ENCODE measurements around the gene SPATS1.
"Not testable (repeated sequence)": the region's sequence is repeated elsewhere in the genome, so short reads cannot be mapped to it uniquely, and the experiment has no call there.

SPATS1 gene

DNA sequence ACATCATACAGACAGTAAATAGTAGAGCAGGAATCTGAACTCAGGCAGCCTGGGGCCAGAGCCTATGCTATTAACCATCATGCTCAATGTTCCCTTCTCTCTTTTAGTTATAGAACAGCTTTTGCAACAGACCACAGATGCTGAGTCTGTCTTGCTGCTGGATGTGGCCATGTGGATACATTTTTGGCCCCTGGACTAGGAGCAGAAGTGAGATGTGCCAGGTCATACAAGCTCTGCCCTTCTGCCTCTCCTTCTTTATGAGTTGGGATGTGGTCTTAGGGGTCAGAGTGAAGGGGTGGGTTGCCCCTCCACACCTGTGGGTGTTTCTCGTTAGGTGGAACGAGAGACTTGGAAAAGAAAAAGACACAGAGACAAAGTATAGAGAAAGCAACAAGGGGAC is 14.7 kb upstream of the SPATS1 start:
- no peaks in the 10 kb centered on the region for H4K20me1 ChIP-seq
- H3K4me2 ChIP-seq = no peak overlapping the region
- H3K36me3 ChIP-seq = no peaks in the 10 kb centered on the region
- H3K4me3 ChIP-seq = no peak overlapping the region
- TF ChIP-seq Cebpa-rat (IDR thresholded peaks at IDR 0.05) = no peak
- H3K9ac ChIP-seq = no peak overlapping the region
- H3K27ac ChIP-seq = no peak overlapping the region
- H3K9me3 ChIP-seq = no peaks in the 10 kb centered on the region
- H3K4me1 ChIP-seq = no peaks in the 10 kb centered on the region
- H3K27me3 ChIP-seq = no peaks in the 10 kb centered on the region

DNA sequence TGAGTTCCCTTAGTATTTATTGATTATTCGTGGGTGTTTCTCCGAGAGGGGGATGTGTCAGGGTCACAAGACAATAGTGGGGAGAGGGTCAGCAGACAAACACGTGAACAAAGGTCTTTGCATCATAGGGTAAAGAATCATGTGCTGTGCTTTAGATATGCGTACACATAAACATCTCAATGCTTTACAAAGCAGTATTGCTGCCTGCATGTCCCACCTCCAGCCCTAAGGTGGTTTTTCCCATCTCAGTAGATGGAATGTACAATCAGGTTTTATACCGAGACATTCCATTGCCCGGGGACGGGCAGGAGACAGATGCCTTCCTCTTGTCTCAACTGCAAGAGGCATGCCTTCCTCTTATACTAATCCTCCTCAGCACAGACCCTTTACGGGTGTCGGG is 14.2 kb upstream of the SPATS1 start:
- H3K4me2 ChIP-seq, H3K27me3 ChIP-seq, H3K27ac ChIP-seq, H3K9me3 ChIP-seq, H4K20me1 ChIP-seq, H3K4me3 ChIP-seq, H3K36me3 ChIP-seq, H3K4me1 ChIP-seq, H3K9ac ChIP-seq: not testable (repeated sequence)

- Histone ChIP-seq H3K9ac (no peak overlapping the region), H3K27me3 (no peaks in the 10 kb centered on the region), H3K4me2 (no peak overlapping the region), H3K4me3 (no peak overlapping the region), H4K20me1 (no peaks in the 10 kb centered on the region), H3K27ac (no peak overlapping the region), H3K9me3 (no peaks in the 10 kb centered on the region), H3K36me3 (no peaks in the 10 kb centered on the region), H3K4me1 (no peaks in the 10 kb centered on the region)
- no peak for TF ChIP-seq Cebpa-rat (IDR thresholded peaks at IDR 0.05)
These were observed 12.6 kb upstream of the SPATS1 start for GRCh38 chr6:44329858-44330257.

GRCh38 chr6:44332585-44332984 is 9.9 kb upstream of the SPATS1 start:
- no peaks in the 10 kb centered on the region for H3K27me3 ChIP-seq
- H3K4me1 ChIP-seq = no peaks in the 10 kb centered on the region
- no peaks in the 10 kb centered on the region for H3K9me3 ChIP-seq
- no peaks in the 10 kb centered on the region for H4K20me1 ChIP-seq
- no peaks in the 10 kb centered on the region for H3K36me3 ChIP-seq
- H3K4me2 ChIP-seq = no peak overlapping the region
- no peak overlapping the region for H3K4me3 ChIP-seq
- H3K9ac ChIP-seq = no peak overlapping the region
- H3K27ac ChIP-seq = no peak overlapping the region
- TF ChIP-seq Cebpa-rat (IDR thresholded peaks at IDR 0.05) = no peak

- H3K4me3 ChIP-seq = no peak overlapping the region
- H3K4me2 ChIP-seq = no peak overlapping the region
- H3K27ac ChIP-seq = no peak overlapping the region
- H3K36me3 ChIP-seq = no peaks in the 10 kb centered on the region
- H3K9me3 ChIP-seq = no peaks in the 10 kb centered on the region
- no peaks in the 10 kb centered on the region for H4K20me1 ChIP-seq
- H3K9ac ChIP-seq = no peak overlapping the region
- no peaks in the 10 kb centered on the region for H3K4me1 ChIP-seq
- no peaks in the 10 kb centered on the region for H3K27me3 ChIP-seq
- no peak for TF ChIP-seq Cebpa-rat (IDR thresholded peaks at IDR 0.05)
These were observed 9.1 kb upstream of the SPATS1 start for GRCh38 chr6:44333273-44333919.

DNA sequence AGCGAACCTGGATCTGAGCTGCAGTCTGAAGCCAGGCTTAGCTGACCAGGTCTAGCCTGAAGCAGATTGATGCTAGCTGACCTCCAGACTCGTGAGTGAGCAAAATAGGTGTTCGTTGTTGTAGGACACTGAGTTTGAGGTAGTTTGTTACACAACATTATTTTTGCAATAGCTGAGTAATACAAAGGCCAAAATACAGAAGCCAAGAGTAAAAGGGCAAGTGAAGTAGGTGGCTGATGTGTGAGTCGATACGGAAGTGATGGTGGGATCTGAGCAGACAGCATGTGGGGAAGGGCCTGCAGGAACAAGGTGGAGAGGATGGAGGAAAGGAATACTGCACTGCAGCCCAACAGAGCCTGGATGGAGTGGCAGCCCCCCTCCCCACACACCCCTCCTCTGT is 8.5 kb upstream of the SPATS1 start:
- H3K4me3 ChIP-seq = no peak overlapping the region
- H3K4me2 ChIP-seq = no peak overlapping the region
- no peak overlapping the region for H3K9ac ChIP-seq
- no peak for TF ChIP-seq Cebpa-rat (IDR thresholded peaks at IDR 0.05)
- H3K27me3 ChIP-seq = no peaks in the 10 kb centered on the region
- H4K20me1 ChIP-seq = no peaks in the 10 kb centered on the region
- H3K36me3 ChIP-seq = no peaks in the 10 kb centered on the region
- no peaks in the 10 kb centered on the region for H3K4me1 ChIP-seq
- no peaks in the 10 kb centered on the region for H3K9me3 ChIP-seq
- no peak overlapping the region for H3K27ac ChIP-seq

GRCh38 chr6:44335631-44336030 is 6.8 kb upstream of the SPATS1 start:
- Histone ChIP-seq H3K4me3 (no peak overlapping the region), H3K9me3 (no peaks in the 10 kb centered on the region), H3K36me3 (no peaks in the 10 kb centered on the region), H3K4me2 (no peak overlapping the region), H3K27ac (no peak overlapping the region), H3K9ac (no peak overlapping the region), H3K27me3 (no peaks in the 10 kb centered on the region), H3K4me1 (0 out of 2 replicates have a peak, but pooled peaks cover 6% of the 10 kb centered on the region), H4K20me1 (no peaks in the 10 kb centered on the region)
- no peak for TF ChIP-seq Cebpa-rat (IDR thresholded peaks at IDR 0.05)

DNA sequence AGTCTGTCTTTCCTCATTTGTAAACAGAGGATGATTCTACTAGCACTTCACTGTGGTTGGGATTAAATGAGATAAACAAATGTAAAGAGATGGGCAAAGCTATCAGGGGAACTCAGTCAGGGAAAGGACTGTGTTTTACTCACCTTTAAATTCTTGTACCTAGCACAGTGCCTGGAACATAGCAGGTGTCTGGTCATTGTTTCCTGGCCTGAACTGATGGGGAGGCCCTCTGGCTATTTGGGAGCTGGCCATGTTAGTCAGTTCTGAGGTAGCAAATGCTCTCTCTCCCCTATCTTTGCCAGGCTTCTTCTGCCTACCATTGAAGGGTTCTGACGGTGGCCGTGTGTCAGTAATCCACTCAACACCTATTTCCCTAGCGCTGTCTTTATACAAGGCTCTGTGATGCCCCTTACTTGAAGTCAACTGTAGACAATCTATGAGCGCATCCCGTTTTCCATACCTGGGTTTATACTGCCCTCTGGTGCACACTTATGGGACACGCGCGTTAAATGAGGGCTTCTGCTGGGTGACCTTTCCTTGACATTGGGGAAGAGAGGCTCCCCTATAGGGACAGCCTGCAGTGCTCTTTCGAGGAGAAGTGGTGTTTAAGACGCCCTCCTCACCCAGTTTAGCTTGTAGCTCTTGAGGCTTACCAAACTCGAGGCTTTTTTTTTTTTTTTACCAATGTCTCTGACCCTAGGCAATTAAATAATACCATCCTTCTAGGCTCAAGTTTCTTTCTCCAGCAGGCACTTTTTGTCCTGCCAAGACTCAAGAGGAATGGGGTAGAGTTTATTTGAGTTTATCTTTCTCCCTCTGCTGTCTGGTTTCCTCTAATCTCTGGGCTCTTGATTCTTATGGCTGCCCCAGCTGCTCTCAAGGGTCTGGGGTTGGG is 4.0 kb upstream of the SPATS1 start:
- no peak overlapping the region for H3K4me2 ChIP-seq
- H3K9me3 ChIP-seq = no peaks in the 10 kb centered on the region

GRCh38 chr6:44339301-44339700 is 3.1 kb upstream of the SPATS1 start:
- Histone ChIP-seq H3K9me3 (no peaks in the 10 kb centered on the region), H3K4me1 (0 out of 2 replicates have a peak, but pooled peaks cover 6% of the 10 kb centered on the region), H3K27ac (no peak overlapping the region), H3K9ac (no peak overlapping the region), H4K20me1 (no peaks in the 10 kb centered on the region), H3K4me2 (no peak overlapping the region), H3K4me3 (no peak overlapping the region), H3K27me3 (peaks cover 36% of the 10 kb centered on the region), H3K36me3 (no peaks in the 10 kb centered on the region)
- no peak for TF ChIP-seq Cebpa-rat (IDR thresholded peaks at IDR 0.05)

More for the DNA sequence above, 4.0 kb upstream of the SPATS1 start:
- no peak overlapping the region for H3K9ac ChIP-seq
- no peak for TF ChIP-seq Cebpa-rat (IDR thresholded peaks at IDR 0.05)
- H3K36me3 ChIP-seq = no peaks in the 10 kb centered on the region
- H4K20me1 ChIP-seq = no peaks in the 10 kb centered on the region
- H3K27ac ChIP-seq = no peak overlapping the region
- H3K4me1 ChIP-seq = 0 out of 2 replicates have a peak, but pooled peaks cover 6% of the 10 kb centered on the region
- H3K27me3 ChIP-seq = peaks cover 27% of the 10 kb centered on the region
- H3K4me3 ChIP-seq = no peak overlapping the region

Data from BLaER1 (cell line).